IPS-18a (cell line): ENCODE data around the gene PHOX2A.
"Not testable (repeated sequence)": the region's sequence is repeated elsewhere in the genome, so short reads cannot be mapped to it uniquely, and the experiment has no call there.

Source experiments
- H3K27ac ChIP-seq: one replicate; pipeline ENCODE4 v1.5.1; 2013; ENCODE audit warnings: low read length
- H3K27me3 ChIP-seq: one replicate; pipeline ENCODE4 v1.6.1; 2013; ENCODE audit warnings: mild to moderate bottlenecking, low read length; ENCODE audit not compliant: control insufficient read depth, insufficient read depth
- H3K36me3 ChIP-seq: one replicate; pipeline ENCODE4 v1.6.1; 2013; ENCODE audit warnings: low read depth, low read length; ENCODE audit not compliant: control insufficient read depth
- H3K4me1 ChIP-seq: one replicate; pipeline ENCODE4 v1.6.1; 2013; ENCODE audit warnings: low read depth, low read length; ENCODE audit not compliant: control insufficient read depth
- H3K4me3 ChIP-seq: one replicate; pipeline ENCODE4 v1.5.1; 2013; ENCODE audit warnings: low read length
- H3K9ac ChIP-seq: one replicate; pipeline ENCODE4 v1.6.1; 2013; ENCODE audit warnings: mild to moderate bottlenecking, low read length, moderate library complexity
- H3K9me3 ChIP-seq: one replicate; pipeline ENCODE4 v1.6.1; 2013; ENCODE audit warnings: low read depth, low read length; ENCODE audit not compliant: control insufficient read depth

PHOX2A gene

DNA sequence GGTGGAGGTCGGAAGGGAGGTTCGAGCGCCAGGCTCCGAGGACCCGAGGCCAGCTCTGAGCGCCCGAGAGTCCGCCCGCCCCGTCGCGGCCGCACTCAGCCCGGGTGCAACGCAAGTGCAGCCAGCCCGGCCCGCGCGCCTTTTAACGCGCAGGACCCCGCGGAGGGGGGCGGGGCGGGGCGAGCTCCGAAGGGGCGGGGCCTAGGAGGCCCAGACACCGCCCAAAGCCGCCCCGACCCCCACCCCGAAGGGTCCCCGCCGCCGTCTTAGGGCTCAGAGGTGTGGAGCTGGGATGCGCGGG lies at the start of gene PHOX2A:
Gene PHOX2A (minus strand): TSS at position 117 of the 301 bp plus-strand sequence. CDS start 172 bp downstream, outside the sequence.
- no peaks in the 10 kb centered on the region for H3K9me3 ChIP-seq
- H3K27me3 ChIP-seq, result peaks cover 98% of the 10 kb centered on the region
- peak within 1 kb of the TSS; percentile 57 for H3K4me3 ChIP-seq

DNA sequence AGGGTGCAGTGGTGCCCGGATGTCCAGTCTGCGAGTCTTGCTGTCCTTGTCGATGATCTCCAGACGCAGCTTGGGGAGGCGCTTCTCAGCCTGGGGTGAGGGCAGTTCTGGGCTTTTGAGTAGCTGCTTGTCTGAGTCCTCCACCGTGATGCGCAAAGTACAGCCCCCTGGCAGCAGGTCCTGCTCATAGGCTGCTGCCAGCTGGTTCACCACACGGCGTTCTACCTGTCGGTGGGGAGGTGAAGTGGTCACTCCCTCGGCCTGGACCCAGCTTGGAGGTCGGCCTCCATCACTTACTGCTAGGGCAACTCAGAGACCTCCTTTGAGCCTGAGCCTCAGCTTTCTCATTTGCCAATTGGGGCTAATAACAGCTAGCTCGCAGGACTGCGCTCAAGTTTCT lies 49.4 kb upstream of the PHOX2A start:
- no peak overlapping the region for H3K9ac ChIP-seq
- H3K36me3 ChIP-seq, result no peaks in the 10 kb centered on the region
- no peak overlapping the region for H3K4me3 ChIP-seq
- no peaks in the 10 kb centered on the region for H3K4me1 ChIP-seq
- H3K27me3 ChIP-seq, result no peaks in the 10 kb centered on the region
- no peaks in the 10 kb centered on the region for H3K9me3 ChIP-seq
- no peak overlapping the region for H3K27ac ChIP-seq

More for the DNA sequence above, at the start of gene PHOX2A:
- Histone ChIP-seq H3K27ac (no peak within 1 kb of the TSS), H3K36me3 (no peaks in the 10 kb centered on the region), H3K4me1 (peaks cover 19% of the 10 kb centered on the region), H3K9ac (no peak within 1 kb of the TSS)

DNA sequence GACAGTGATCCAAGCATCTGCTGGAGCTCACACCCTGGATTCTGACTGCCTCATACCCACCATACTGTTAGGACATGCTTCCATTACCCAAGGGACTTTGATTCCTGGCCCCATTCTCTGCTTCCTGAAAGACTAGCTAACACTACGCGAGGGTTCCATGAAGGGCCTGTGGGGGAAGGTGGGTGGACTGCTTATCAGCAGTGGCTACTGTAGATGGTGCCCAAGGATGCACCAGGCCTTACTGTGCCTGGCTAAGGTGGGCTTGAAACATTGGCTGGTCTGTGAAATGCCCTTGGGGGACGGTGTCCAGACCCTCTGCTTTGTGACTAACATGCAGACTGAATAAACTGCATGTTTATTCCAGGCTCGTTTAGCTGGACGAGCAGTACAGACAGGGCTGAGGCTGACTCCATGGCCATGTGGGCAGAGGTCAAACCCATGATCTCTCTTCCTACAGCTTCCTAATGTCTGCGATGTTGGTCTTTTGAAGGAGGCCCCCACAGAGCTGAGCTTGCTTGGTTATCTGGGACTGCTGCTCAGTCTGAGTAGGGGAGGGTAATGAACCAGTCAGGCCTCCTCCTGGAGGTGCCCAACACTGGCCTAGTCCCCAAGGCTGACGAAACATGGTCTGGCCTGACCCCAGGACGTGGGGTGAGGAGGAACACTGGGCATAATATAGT lies 48.3 kb upstream of the PHOX2A start:
- Histone ChIP-seq H3K9ac (no peak overlapping the region), H3K4me1 (no peaks in the 10 kb centered on the region), H3K36me3 (no peaks in the 10 kb centered on the region), H3K9me3 (no peaks in the 10 kb centered on the region), H3K4me3 (no peak overlapping the region), H3K27me3 (no peaks in the 10 kb centered on the region), H3K27ac (no peak overlapping the region)

DNA sequence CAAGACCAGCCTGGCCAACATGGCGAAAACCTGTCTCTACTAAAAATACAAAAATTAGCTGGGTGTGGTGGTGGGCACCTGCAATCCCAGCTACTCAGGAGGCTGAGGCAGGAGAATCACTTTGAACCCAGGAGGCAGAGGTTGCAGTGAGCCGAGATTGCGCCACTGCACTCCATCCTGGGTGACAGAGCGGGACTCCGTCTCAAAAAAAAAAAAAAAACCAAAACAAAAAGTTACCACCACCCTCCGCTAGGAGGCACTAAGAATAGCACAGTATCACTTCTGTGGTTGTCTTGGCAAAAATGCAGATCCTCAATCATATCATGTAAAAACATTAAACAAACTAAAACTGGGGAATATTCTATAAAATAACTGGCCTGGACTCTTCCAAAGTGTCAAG lies 46.8 kb upstream of the PHOX2A start:
- H3K36me3 ChIP-seq, result not testable (repeated sequence)

DNA sequence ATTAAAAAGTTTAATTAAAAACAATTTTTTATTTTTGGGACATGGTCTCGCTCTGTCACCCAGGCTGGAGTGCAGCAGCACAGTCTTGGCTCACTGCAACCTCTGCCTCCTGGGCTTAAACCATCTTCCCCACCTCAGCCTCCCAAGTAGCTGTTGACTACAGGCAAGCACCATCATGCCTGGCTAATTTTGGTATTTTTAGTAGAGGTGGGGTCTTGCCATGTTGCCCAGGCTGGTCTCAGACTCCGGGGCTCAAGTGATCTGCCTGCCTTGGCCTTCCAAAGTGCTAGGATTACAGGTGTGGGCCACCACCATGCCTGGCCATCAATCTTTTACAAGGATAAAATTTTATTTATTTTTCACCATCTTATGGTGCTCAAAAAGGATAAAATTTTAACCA lies 43.3 kb upstream of the PHOX2A start:
- H3K36me3 ChIP-seq, result no peaks in the 10 kb centered on the region
- no peaks in the 10 kb centered on the region for H3K4me1 ChIP-seq
- H3K27me3 ChIP-seq, result no peaks in the 10 kb centered on the region
- H3K9ac ChIP-seq, result no peak overlapping the region
- no peaks in the 10 kb centered on the region for H3K9me3 ChIP-seq
- H3K27ac ChIP-seq, result no peak overlapping the region
- H3K4me3 ChIP-seq, result no peak overlapping the region

More for the DNA sequence above, 46.8 kb upstream of the PHOX2A start:
- H3K4me3 ChIP-seq, H3K9ac ChIP-seq, H3K9me3 ChIP-seq, H3K27ac ChIP-seq, H3K27me3 ChIP-seq, H3K4me1 ChIP-seq: not testable (repeated sequence)

DNA sequence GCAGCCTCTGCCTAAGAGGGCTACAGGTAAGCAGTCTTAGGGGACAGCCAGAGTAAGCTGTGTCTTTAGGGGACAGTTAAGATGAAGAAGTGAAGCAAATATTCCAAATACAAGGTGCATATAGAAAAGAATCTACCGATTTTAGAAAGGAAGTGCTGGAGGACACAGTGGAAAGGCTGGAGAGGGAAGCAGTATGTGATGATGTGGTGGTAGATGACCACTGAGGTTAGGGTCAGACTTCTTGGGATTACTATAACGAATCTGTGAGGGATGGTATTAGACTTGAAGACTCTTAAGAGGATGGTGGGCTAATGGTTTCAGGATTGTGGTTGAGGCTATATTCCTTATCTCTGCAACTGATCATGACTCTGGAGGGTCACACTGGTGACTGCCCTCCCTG lies 40.0 kb upstream of the PHOX2A start:
- no peaks in the 10 kb centered on the region for H3K4me1 ChIP-seq

DNA sequence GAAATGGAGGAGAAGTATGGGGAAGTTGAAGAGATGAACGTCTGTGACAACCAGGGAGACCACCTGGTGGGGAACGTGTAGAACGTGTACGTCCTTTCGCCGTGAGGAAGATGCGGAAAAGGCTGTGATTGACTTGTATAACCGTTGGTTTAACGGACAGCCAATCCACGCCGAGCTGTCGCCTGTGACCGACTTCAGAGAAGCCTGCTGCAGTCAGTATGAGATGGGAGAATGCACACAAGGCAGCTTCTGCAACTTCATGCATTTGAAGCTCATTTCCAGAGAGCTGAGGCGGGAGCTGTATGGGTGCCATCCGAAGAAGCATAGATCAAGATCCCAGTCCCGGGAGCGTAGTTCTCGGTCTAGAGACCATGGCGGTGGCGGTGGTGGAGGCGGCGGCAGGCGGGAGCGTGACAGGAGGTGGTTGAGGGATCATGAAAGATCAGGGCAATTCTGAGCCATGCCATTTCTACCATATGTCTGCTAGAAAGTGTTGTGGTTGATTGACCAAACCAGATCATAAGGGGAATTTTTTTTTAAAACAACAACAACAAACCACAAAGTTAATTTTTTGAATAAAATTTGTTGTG lies 36.8 kb upstream of the PHOX2A start:
- no peak overlapping the region for H3K9ac ChIP-seq
- no peaks in the 10 kb centered on the region for H3K4me1 ChIP-seq
- H3K36me3 ChIP-seq, result no peaks in the 10 kb centered on the region
- H3K9me3 ChIP-seq, result no peaks in the 10 kb centered on the region
- H3K27me3 ChIP-seq, result no peaks in the 10 kb centered on the region
- H3K27ac ChIP-seq, result no peak overlapping the region
- H3K4me3 ChIP-seq, result no peak overlapping the region

More for the DNA sequence above, 40.0 kb upstream of the PHOX2A start:
- Histone ChIP-seq H3K27ac (no peak overlapping the region), H3K9me3 (no peaks in the 10 kb centered on the region), H3K9ac (no peak overlapping the region), H3K36me3 (no peaks in the 10 kb centered on the region), H3K27me3 (no peaks in the 10 kb centered on the region), H3K4me3 (no peak overlapping the region)

DNA sequence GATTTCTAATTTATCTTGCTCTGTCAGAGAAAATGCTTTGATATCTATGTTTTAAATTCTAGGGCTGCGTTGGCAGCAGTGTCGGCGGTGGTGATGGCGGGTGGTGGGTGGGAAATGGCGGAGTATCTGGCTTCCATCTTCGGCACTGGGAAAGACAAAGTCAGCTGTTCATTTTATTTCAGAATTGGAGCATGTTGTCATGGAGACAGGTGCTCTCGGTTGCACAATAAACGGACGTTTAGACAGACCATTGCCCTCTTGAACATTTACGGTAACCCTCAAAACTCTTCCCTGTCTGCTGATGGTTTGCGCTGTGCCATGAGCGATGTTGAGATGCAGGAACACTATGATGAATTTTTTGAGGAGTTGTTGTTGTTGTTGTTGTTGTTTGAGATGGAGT lies 36.1 kb upstream of the PHOX2A start:
- no peak overlapping the region for H3K9ac ChIP-seq
- H3K9me3 ChIP-seq, result no peaks in the 10 kb centered on the region
- H3K27ac ChIP-seq, result no peak overlapping the region
- no peak overlapping the region for H3K4me3 ChIP-seq
- no peaks in the 10 kb centered on the region for H3K36me3 ChIP-seq
- no peaks in the 10 kb centered on the region for H3K27me3 ChIP-seq
- H3K4me1 ChIP-seq, result no peaks in the 10 kb centered on the region

DNA sequence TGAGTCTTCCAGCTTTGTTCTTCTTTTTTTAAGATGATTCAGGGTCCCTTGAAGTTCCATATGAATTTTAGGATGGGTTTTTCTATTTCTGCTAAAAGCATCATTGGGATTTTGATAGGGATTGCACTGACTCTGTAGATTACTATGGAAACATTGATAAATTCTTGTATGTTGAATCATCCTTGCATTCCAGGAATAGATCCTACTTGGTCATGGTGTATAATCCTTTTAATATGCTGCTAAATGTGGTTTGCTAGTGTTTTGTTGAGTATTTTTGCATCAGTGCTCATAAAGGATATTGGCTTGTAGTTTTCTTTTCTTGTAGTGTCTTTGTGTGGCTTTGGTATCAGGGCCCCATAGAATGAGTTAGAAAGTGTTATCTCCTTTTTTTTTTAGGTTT lies 34.9 kb upstream of the PHOX2A start:
- Histone ChIP-seq H3K27me3 (no peaks in the 10 kb centered on the region), H3K4me1 (no peaks in the 10 kb centered on the region), H3K27ac (no peak overlapping the region), H3K36me3 (no peaks in the 10 kb centered on the region), H3K9me3 (no peaks in the 10 kb centered on the region), H3K4me3 (no peak overlapping the region), H3K9ac (no peak overlapping the region)

DNA sequence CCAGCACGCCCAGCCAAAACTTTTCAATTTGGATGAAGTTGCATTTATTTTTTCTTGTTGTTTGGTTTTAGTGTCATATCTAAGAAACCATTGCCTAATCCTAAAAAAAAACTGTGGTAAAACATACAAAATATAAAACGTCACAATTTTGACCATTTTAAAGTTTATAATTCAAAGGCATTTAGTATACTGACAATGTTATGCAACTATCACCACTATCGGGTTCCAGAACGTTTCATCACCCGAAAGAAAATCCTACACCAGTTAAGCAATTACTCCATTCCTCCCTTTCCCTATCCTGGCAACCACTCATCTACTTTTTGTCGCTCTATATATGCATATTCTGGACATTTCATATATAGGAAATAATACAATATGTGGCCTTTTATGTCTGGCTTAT lies 30.5 kb upstream of the PHOX2A start:
- no peak overlapping the region for H3K9ac ChIP-seq

DNA sequence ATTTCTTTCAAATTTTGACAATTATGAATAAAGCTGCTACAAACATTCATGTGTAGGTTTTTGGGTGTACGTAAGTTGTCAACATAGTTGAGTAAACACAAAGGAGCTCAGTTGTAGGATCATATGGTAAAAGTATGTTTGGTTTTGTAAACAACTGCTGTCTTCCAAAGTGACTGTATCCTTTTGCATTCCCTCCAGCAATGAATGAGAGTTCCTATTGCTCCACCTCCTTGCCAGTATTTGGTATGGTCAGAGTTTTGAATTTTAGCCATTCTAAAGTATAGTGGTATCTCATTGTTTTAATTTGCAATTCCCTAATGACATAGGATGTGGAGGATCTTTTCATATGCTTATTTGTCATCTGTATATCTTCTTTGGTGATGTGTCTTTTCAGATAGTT lies 28.0 kb upstream of the PHOX2A start:
- Histone ChIP-seq H3K9ac (no peak overlapping the region), H3K27me3 (no peaks in the 10 kb centered on the region), H3K27ac (no peak overlapping the region), H3K36me3 (no peaks in the 10 kb centered on the region), H3K4me3 (no peak overlapping the region), H3K9me3 (no peaks in the 10 kb centered on the region), H3K4me1 (no peaks in the 10 kb centered on the region)

More for the DNA sequence above, 30.5 kb upstream of the PHOX2A start:
- H3K4me3 ChIP-seq, result no peak overlapping the region
- H3K27ac ChIP-seq, result no peak overlapping the region
- H3K9me3 ChIP-seq, result no peaks in the 10 kb centered on the region
- no peaks in the 10 kb centered on the region for H3K27me3 ChIP-seq
- H3K36me3 ChIP-seq, result no peaks in the 10 kb centered on the region
- H3K4me1 ChIP-seq, result no peaks in the 10 kb centered on the region

DNA sequence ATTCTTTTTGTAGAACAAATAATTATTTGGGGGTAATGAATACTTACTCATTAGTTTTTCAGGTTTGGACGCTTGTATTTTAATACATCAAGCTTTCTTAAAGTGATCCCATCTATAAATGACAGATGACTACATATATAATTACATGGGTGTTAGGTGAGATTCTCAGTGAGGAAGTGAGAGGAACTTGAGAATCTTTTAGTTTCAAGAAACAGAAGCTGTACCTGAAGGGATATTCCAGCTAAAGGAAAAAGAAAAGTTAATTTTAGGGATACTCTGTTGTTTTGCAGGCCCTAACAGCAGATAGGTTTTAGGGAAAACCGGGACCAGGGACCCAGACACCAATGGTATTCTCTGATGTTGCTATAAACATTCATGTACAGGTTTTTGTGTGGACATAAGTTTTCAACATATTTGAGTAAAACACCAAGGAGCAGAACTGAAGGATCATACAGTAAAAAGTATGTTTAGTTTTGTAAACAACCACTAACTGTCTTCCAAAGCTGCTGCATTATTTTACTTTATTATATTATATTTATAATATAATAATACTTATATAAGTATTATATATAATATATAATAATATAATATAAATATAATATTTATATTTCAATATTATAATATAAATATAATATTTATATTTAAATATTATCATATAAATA lies 24.1 kb upstream of the PHOX2A start:
- Histone ChIP-seq H3K4me3 (no peak overlapping the region), H3K4me1 (no peaks in the 10 kb centered on the region), H3K36me3 (no peaks in the 10 kb centered on the region), H3K9ac (no peak overlapping the region), H3K27me3 (no peaks in the 10 kb centered on the region), H3K27ac (no peak overlapping the region), H3K9me3 (no peaks in the 10 kb centered on the region)
